Ishikawa (cell line): ENCODE results near the gene HCCS.

Experiments
- EP300 ChIP-seq: IDR thresholded peaks from 2 replicates; pipeline ENCODE4 v1.6.1; 2012; ENCODE audit warnings: borderline replicate concordance
- REST ChIP-seq: IDR thresholded peaks from 2 replicates; pipeline ENCODE4 v1.6.1; 2012; ENCODE audit warnings: low read depth, mild to moderate bottlenecking
- TAF1 ChIP-seq: IDR thresholded peaks from 2 replicates; pipeline ENCODE4 v1.6.1; 2012; ENCODE audit warnings: low read depth, mild to moderate bottlenecking
- TCF12 ChIP-seq: IDR thresholded peaks from 2 replicates; pipeline ENCODE4 v1.6.1; 2012; ENCODE audit warnings: low read depth
- TF ChIP-seq, protein P1 (sequence below): IDR thresholded peaks from 2 replicates; pipeline ENCODE4 v1.6.1; 2012

- TF ChIP-seq REST (no peak), EP300 (peak; percentile 89), TCF12 (peak; percentile 82), TAF1 (no peak)
- TF ChIP-seq, protein P1, sequence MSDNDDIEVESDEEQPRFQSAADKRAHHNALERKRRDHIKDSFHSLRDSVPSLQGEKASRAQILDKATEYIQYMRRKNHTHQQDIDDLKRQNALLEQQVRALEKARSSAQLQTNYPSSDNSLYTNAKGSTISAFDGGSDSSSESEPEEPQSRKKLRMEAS: no peak; the same call in 1 of the 2 replicates
These were observed 46.1 kb upstream of the HCCS start for GRCh38 chrX:11064851-11065600.
